GM19099 (cell line): ENCODE data around the gene EZH2.

Experiments
- POLR2A ChIP-seq: IDR thresholded peaks from 3 replicates; pipeline ENCODE4 v1.6.1; 2011; ENCODE audit warnings: low read depth; ENCODE audit not compliant: insufficient read length; ENCODE audit errors: extremely low read depth

EZH2 gene

GRCh38 chr7:148911626-148912025 is 27.5 kb upstream of the EZH2 start:
- TF ChIP-seq POLR2A = no peak

- TF ChIP-seq POLR2A = no peak
These were observed 25.5 kb upstream of the EZH2 start for GRCh38 chr7:148909568-148909967.

GRCh38 chr7:148906707-148907498 is 22.8 kb upstream of the EZH2 start:
- TF ChIP-seq POLR2A = no peak

- TF ChIP-seq POLR2A = no peak
These were observed 21.1 kb upstream of the EZH2 start for GRCh38 chr7:148905093-148905666.

- no peak for TF ChIP-seq POLR2A
These were observed 19.4 kb upstream of the EZH2 start for GRCh38 chr7:148903504-148903903.

GRCh38 chr7:148901178-148901577 is 17.1 kb upstream of the EZH2 start:
- no peak for TF ChIP-seq POLR2A

GRCh38 chr7:148898845-148899484 is 14.9 kb upstream of the EZH2 start:
- no peak for TF ChIP-seq POLR2A

GRCh38 chr7:148894591-148894990 is 10.5 kb upstream of the EZH2 start:
- TF ChIP-seq POLR2A = no peak

GRCh38 chr7:148893071-148893470 is 9.0 kb upstream of the EZH2 start:
- no peak for TF ChIP-seq POLR2A

- no peak for TF ChIP-seq POLR2A
These were observed 4.2 kb upstream of the EZH2 start for GRCh38 chr7:148888300-148888699.

- TF ChIP-seq POLR2A = no peak
These were observed 2.8 kb upstream of the EZH2 start for GRCh38 chr7:148886844-148887243.

- peak; percentile 72 for TF ChIP-seq POLR2A
These were observed 370 bp upstream of the EZH2 start for GRCh38 chr7:148884299-148885022.

- TF ChIP-seq POLR2A = no peak
These were observed 634 bp downstream of the EZH2 start for GRCh38 chr7:148883266-148884048.

GRCh38 chr7:148882841-148883265 is 1.2 kb downstream of the EZH2 start:
- no peak for TF ChIP-seq POLR2A

GRCh38 chr7:148882192-148882591 is 1.9 kb downstream of the EZH2 start:
- TF ChIP-seq POLR2A = no peak
